SW 1271 (cell line): ENCODE measurements around the gene NT5C3A.

Experiments
- DNase-seq, 2 experiments: peaks; one replicate each; lab custom pipeline; 2025; lab: John Stamatoyannopoulos, UW

The NT5C3A gene

GRCh38 chr7:33075818-33076518 lies 13.4 kb upstream of the NT5C3A start:
- no peak for DNase-seq

GRCh38 chr7:33073243-33073642 lies 10.7 kb upstream of the NT5C3A start:
- DNase-seq = no peak

GRCh38 chr7:33072471-33072870 lies 9.9 kb upstream of the NT5C3A start:
- DNase-seq = no peak

GRCh38 chr7:33070831-33071230 lies 8.3 kb upstream of the NT5C3A start:
- DNase-seq = no peak

GRCh38 chr7:33070277-33070676 lies 7.7 kb upstream of the NT5C3A start:
- no peak for DNase-seq

- DNase-seq = no peak
Measured at GRCh38 chr7:33067921-33068320, 5.3 kb upstream of the NT5C3A start.

- no peak for DNase-seq
Measured at GRCh38 chr7:33066771-33067170, 4.2 kb upstream of the NT5C3A start.

GRCh38 chr7:33065981-33066380 lies 3.4 kb upstream of the NT5C3A start:
- no peak for DNase-seq

GRCh38 chr7:33062782-33063443 lies 337 bp upstream of the NT5C3A start:
- DNase-seq = peak; percentile 85 to 94

GRCh38 chr7:33061282-33061937 lies 1.2 kb downstream of the NT5C3A start:
- DNase-seq = no peak

- no peak for DNase-seq
Measured at GRCh38 chr7:33059635-33060034, 2.9 kb downstream of the NT5C3A start.

GRCh38 chr7:33055158-33055557 lies 7.4 kb downstream of the NT5C3A start:
- no peak for DNase-seq

- peak in 1 of 2 experiments; percentile 38 for DNase-seq
Measured at GRCh38 chr7:33054261-33054964, 8.2 kb downstream of the NT5C3A start.

- no peak for DNase-seq
Measured at GRCh38 chr7:33053721-33054120, 8.9 kb downstream of the NT5C3A start.

- DNase-seq = peak; percentile 9 to 61
Measured at GRCh38 chr7:33050535-33051318, 11.8 kb downstream of the NT5C3A start.

GRCh38 chr7:33048704-33049103 lies 13.9 kb downstream of the NT5C3A start:
- no peak for DNase-seq

GRCh38 chr7:33048257-33048656 lies 14.3 kb downstream of the NT5C3A start:
- no peak for DNase-seq

- DNase-seq = no peak
Measured at GRCh38 chr7:33044986-33045385, 17.6 kb downstream of the NT5C3A start.

GRCh38 chr7:33044401-33044718 lies 18.2 kb downstream of the NT5C3A start:
- no peak for DNase-seq

- no peak for DNase-seq
Measured at GRCh38 chr7:33043501-33044400, 18.8 kb downstream of the NT5C3A start.
